GM19438 (cell line): ENCODE measurements around the gene COMP.

ENCODE experiments used
- ATAC-seq: cut with Tn5 transposase; IDR thresholded peaks from one replicate; pipeline ENCODE4 v1.9.1; 2021; ENCODE audit warnings: low read depth; ENCODE audit not compliant: unreplicated experiment

The COMP gene

DNA sequence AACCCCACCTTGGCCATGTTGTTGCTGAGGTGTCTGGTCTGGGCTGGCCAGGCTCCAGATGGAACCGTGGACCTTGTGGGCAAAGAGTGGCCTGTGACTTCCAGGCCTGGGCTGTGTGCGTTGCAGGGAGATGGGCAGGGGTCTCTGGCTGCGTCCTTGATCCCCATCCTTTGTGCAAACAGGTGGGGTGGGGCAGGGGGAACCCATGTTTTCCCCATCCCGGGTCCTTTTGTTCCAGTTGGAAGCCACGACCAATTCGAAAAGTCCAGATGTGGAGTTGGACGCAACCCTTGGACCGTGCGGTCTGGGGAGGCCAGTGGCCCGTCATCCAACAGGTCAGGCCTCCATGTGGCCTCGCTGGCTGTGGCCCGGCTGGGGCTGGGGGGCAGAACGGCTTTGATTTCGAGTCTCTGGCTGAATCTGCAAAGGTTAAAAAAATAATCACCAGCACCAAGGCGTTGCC is 13.1 kb upstream of the COMP start:
- no peak for ATAC-seq

DNA sequence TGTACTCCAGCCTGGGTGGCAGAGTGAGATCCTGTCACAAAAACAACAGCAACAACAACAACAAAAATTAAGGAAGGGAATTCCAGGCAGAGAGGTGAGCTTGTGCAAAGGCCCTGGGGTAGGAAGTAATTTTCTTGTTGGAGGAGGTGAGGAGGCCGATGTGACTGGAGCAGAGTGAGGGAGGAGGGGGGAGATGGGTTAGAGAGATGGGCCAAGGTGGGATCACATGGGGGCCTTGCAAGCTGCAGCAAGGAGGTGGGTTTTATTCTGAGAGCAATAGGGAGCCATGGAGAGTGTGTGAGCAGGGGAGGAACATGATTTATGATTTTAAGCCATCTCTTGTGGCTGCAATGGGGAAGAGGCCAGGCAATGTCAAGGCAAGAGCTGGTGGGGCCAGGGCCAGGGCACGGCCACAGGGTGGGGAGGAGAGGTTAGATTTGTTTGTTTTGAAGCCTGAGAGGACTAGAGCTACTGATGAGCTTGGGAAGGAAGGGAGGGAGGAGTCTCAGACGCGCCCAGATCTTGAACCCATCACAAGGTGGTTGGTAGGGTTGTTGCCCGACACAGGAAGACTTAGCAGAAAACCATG is 12.5 kb upstream of the COMP start:
- no peak for ATAC-seq

DNA sequence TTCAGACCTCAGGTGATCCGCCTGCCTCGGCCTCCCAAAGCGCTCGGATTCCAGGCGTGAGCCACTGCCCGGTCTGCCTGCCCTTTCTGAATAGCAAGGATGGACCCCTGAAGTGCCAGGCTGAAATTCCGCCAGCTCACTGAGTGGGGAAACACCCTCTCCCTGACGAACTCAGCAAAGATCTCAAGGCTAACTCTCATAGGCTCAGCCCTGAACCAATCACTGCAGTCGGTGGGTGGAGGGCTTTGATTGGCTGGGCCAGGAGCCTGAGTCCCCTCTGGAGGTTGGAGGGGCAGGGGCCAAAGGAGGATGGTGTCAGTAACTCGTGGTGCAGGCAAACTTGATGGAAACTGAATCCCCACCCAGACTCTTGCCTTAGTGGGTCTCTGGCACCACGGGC is 11.2 kb upstream of the COMP start:
- no peak for ATAC-seq

DNA sequence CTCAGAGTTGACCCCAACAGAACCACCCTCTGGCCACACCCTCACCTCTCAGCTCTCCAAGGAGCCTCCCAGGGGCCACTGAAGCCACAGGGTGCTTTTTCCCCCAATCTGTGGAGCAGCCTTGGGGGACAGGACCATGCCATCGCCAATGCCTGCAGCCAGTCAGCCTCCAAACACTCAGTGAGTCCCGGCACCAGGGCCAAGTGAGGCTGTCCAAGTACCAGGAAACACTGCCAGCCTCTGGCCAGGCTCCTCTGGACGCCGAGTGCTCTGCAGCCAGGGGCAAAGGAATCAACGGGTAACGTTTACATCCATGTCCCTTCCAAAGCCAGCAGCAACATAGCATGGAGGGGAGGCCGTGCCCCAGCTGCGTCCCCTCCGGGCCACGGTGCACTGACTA is 9.5 kb upstream of the COMP start:
- no peak for ATAC-seq

DNA sequence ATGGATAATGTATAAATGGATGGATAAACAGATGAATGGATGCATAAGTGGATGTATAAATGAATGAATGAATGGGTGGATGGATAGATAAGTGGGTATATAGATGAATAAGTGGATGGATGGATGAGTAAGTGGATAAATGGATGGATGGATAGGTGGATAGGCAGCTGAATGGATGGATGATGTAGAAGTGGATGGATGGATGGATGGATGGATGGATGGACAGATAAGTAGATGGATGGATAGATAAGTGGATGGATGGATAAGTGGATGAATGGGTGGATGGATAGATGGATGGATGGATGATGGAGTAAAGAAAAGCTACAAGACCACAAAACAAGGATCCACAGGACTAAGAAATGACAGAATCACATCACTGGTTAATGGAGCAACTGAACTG is 9.0 kb upstream of the COMP start:
- no peak for ATAC-seq

DNA sequence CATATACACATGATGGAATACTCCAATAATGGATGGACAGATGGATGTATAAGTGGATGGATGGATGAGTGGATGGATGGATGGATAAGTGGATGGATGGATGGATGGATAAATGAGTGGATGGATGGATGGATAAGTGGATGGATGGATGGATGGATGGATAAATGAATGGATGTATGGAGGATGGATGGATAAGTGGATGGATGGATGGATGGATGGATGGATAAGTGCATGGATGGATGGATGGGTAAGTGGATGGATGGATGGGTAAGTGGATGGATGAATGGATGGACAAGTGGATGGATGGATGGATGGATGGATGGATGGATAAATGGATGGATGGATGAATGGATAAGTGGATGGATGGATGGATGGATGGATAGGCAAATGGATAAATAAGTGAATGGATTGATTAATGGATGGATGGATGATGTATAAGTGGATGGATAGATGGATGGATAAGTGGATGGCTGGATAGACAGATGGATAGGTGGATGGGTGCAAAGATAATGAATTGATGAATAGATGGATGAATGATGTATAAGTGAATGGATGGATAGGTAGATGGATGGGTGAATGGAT is 8.4 kb upstream of the COMP start:
- no peak for ATAC-seq

DNA sequence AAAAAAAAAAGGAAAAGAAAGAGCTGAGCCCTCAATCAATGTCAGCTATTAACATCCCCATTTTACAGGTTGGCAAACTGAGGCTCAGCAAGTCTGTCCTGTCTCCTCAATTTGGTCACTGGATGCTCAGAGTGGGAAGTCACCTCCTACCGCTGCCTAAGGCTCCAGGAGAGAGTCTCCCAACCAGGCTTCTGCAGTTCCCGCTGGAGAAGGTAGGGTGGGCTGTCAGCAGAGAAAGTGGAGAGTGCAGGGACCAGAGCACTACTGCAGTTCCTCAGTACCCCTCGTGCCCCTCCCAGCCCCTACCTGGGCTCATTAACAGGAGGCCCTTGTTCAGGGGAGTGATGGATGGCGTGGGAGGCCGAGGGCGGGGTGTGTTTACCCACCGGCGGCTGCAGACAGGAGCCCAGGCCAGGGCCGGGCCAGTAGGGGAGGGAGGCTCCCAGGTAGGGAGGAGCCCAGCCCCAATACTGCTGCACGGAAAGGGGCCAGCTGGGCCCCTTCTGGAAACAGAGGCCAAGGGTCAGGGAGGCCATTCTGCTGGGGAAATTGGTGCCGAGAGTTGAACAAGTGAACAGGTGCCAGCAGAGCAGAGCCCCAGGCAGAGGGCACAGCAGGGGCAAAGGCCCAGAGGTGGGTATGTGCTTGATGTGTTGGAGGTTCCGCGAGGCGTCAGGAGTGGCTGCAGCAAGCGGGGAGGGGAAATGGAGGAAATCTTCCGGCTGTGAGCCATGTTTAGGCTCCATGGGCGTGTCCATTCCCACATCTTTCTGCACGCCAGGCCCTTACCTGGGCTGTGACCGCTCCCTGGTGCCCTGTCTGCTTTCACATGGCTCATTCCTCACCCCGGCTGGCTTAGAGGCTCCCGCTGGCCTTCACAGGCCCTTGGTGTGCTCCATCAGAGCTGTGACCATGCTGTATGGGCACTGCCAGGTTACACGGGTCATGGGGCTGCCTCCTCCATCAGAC is 7.6 kb upstream of the COMP start:
- ATAC-seq = no peak

DNA sequence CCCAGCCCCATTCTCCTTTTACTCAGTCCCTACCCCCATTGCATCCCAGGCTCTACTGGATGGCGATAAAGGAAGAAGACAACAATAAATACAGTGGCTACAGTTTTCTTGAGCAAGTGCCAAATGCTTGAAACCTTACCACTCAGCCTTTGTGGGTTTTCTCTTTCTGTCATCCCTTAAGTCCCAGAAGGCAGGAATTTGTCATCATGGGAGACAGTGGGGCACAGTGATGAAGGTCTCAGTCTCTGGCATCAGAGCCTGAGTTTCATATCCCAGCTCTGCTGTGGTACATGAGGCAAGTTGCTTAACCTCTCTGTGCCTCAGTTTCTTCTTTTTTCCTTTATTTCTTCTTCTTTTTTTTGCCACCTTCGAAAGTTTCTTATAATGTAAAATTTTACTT is 5.1 kb upstream of the COMP start:
- no peak for ATAC-seq

DNA sequence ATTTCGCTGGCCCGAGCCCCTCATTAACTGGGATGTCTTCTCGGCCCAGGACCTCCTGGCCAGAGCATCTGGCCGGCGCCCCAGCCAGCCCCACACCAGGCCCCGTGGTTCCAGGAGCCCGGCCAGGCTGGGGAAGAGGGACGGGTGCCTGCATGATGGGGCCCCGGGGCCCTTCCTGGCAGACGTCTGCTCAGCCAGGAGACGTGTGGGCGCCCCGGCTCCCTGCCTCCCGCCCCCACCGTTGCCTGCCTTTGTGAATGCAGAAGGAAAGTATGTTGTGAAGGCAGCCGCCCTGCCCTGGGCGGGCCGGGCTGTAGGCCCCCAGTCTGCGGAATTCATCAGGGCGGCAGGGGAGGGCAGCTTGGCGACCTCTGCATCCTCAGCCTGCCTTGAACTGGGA is 4.4 kb upstream of the COMP start:
- no peak for ATAC-seq

DNA sequence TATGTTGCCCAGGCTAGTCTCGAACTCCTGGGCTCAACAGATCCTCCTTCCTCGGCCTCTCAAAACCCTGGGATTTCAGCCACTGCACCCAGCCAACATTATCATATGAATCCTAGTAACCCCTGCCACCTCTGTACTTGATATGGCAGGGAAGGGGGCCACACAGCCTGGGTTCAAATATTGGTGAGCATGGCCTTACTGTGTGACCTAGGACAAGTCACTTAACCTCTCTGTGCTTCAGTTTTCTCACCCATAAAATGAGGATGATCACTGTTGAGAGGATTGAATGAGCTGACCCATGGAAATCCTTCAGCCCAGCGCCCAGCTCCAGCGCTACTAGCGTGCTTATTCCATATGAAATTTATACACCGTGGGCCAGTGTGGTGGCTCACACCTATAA is 3.6 kb upstream of the COMP start:
- ATAC-seq = no peak

DNA sequence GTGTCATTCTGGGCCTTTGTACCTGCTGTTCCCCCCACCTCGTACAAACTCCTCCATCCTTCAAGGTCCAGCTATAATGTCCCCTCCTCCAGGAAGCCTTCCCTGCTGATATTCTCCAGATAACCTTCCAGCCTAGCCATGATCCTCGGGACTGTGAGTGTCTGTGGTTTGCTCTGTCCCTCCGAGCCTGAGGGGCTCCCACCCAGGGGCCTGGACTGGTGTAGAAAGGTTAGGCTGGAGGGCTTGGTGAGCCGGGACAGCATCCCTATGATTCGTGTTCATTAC is 2.9 kb upstream of the COMP start:
- ATAC-seq = no peak

DNA sequence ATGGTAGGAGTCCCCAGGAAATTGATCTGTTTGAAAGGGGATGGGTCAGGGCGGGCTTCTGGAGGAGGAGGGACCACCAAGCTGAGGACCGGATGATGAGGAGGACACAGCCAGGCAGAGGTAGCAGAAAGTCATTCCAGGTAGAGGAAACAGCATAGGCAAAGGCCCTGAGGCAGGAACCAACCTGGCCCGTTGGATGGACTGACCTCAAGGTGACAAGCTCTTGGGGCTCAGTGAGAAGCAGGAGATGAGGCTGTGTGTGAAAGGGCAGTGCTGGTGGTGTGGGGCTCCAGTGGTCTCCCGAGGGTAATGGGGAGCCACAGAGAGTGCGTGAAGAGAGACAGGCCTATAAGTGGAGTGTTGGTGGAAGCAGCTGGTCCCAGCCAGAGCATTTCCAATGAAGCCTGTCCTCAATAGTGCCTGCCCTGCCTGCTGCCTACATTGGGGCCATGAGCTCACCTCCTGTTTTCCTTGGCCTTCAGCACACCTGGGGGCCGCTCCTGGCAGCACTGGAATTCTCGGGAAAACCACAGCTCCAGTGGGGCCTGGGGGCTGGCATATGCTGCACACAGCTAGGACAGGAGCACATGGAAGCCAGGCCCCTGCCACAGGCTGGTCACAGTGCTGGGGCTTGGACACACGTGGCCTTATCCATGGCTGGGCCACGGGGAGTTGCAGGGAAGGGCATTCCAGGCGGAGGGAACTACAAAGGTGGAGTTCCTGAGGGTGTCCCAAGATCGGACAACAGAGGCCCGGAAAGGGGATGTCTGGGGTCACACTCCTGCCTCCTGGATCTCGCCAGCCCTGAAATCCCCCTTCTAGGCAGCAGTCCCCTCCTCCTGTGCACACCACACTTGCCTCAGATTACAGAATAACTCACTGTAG is 2.3 kb upstream of the COMP start:
- no peak for ATAC-seq

DNA sequence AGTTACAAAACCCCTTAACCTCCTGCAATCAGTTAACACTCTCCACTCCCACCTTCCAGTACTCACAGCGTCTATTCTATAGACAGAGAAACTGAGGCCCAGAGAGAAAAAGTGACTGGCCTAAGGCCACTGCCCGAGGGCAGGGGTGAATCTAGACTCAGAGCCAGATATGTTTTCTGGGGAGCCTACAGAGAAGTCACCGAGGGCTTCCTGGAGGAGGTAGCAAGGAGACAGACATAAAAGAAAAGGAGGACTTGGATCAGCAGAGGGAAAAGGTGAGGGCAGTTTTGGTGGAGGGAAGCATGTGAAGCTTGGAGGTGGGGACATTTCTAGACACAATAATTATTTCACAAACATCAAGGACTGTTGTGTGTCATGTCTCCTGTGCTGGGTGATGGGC is 1.6 kb upstream of the COMP start:
- no peak for ATAC-seq

DNA sequence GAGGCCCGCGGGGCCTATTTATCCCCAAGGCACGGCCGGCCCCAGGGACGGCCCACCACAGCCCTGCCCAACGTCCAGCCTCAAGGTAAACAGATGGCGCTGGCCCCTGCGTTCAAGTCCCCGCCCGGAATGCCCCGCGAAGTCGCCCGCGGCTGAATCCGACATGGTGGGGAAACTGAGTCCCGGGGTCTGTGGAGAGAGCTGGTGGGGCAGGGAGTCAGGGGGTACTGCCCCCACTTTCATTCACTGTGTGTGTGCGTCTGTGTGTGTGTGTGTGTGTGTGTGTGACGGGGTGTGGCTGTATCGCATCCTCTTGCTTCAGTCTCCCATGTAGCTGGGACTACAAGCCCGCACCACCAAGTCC is 192 bp upstream of the COMP start:
- ATAC-seq = no peak

DNA sequence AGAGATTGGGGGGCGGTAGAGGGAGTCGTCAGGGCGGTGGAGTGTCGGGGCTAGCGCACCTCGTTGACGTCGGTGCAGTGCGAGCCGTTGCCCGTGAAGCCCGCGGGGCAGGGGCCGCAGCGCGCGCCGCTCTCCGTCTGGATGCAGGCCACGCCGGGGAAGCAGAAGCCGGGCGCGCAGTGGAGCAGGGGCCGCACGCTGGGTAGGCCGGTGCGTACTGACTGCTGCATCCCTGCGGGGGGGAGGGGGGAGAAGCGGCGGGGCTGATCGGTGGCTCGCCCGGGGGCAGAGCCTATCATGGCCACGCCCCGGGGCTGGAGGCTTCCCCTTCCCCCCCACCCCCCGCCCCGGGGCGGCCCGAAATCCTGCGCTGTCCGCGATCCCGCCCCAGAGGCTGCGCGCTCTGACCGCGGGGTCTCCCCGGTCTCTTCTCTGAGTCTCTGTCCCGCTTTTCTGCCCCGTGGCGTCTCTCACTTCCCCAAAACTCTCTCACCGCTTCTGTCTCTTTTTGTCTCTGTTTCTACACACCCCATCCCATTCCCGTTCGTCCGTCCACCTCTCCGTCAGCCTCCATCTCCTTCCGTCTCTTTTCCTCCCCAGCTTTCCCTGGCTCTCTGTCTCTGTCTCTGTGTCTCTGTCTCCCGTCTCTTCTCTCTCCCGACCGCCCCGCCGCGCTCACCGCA is 1.1 kb downstream of the COMP start:
- no peak for ATAC-seq

DNA sequence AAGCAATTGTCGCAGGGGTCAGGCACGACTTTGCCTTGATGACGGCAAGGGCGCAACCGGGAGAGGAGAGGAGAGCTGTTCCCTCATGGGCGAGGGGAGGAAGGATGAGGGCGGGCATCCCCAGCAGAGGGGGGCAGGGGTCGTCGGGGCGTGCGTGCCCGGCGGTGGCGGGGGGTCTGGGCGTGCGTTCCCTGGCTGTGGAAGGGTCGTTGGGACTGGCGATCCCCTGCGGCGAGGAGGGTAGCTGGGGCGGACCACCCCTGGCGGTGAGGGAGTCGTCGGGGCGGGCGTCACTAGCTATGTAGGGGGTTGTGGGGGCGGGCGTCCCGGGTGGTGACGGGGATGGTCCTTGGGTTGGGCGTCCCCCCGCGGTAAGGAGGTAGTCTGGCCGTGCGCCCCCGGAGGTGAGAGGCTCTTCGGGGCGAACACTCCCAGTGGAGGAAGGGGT is 1.7 kb downstream of the COMP start:
- ATAC-seq = no peak

DNA sequence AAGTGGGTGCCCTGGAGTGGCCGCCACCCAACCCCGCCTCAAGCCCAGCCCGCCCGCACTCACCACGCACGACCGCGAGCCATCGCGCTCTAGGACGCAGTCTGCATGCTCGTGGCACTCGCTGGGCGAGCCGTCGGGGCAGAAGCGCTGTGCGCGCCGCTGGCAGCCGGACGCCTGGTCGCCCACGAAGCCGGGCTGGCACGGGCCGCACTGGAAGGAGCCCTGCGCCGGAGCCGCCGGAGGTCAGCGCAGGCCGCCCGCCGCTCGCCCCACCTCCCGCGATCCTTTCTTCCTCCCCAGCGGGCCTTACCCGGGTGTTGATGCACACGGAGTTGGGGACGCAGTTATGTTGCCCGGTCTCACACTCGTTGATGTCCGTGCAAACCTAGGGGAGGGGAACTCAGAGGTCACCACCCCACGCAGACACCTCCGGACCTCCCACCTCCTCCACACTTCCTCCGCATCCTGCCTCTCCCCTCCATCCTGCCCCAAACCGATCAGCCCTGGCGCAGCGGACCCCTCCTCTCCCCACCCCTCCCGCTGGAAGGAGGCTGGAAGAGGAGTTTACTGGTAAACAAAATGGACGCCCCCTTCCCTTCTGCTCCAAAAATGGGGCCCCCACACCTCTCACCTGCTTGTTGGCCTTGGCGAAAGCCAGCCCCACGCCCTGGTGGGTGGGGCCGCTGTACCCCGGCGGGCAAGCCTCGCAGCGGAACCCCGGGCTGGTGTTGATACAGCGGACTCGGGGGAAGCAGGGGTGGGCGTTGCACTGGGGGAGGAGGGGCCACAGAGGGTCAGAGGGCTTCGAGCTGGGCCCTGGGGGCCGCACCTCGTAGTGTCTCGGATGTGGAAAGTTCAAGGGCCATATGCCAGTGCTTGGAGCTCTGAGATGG is 2.3 kb downstream of the COMP start:
- ATAC-seq = no peak

DNA sequence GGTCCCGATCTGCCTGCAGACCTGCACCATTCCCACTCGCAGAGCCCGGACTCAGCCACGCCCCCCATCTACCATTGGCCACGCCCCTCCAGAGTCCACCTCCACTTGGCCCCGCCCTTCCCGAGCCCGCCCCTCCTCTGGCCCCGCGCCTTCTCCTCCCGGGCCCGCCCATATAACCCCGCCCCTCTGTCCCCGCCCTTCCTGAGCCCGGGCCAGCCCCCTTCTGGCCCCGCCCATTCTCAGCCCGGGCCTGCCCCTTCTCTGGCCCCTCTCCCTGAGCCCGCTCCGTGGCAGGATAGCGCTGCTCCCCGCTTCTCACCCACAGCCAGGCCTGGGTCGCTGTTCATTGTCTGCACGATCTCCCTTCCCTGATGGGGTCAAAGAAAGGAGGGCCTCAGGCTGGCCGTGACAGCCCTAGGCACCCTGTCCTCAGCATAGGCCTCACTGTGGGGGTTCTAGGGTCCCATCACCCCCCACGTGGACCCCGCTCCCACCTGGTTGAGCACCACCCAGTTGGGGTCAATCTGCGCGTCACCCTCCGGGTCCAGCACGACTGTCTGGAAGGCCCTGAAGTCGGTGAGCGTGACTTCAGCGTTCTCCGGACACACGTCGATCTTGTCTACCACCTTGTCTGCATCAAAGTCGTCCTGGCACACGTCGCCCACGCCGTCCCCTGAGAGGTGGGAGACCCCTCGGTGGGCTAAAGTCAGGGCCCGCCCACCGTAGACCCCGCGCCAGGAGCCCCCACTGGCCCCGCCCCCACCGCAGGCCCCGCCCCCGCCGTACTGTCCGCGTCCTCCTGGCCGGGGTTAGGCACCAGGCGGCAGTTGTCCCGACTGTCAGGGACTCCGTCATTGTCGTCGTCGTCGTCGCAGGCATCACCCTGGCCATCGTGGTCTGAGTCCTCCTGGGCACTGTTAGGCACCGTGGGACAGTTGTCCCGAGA is 5.7 kb downstream of the COMP start:
- ATAC-seq = no peak

DNA sequence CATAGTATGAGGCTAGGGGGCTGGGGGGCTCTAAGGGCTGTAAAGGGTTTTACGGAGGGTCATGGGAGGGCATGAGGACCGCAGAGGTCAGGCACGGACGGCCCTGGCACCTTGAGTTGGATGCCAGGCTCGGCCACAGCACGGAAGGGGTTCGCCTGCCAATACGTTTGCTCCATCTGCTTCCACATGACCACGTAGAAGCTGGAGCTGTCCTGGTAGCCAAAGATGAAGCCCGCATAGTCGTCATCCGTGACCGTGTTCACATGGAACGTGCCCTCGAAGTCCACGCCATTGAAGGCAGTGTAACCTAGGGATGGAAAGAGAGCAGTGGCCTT is 6.4 kb downstream of the COMP start:
- ATAC-seq = no peak
